Fibroblast of the aortic adventitia (primary cell): ENCODE data around the gene TEX50. TPM values are rescaled to one million over a fixed set of nuclear protein-coding genes. Genes with fewer than 3 reads are reported as not detected.
"Not testable (repeated sequence)": the region's sequence is repeated elsewhere in the genome, so short reads cannot be mapped to it uniquely, and the experiment has no call there.

ENCODE experiments used
- DNase-seq: peaks from one replicate; pipeline ENCODE4 v3.0.0-alpha.2; 2010; ENCODE audit warnings: low read depth
- H3K4me3 ChIP-seq: 2 replicates; pipeline ENCODE4 v1.5.1; 2011; ENCODE audit warnings: low read depth, mild to moderate bottlenecking, control low read depth, low read length, moderate library complexity
- total RNA-seq: library from RNA; depleted of rRNA; stranded (reverse); fragments of >200 nt; gene quantifications from 2 replicates; pipeline ENCODE4 v1.2.3, GENCODE V29; 2012; ENCODE audit warnings: low replicate concordance
- TF ChIP-seq, protein P1 (sequence below): IDR thresholded peaks from 2 replicates; pipeline ENCODE4 v1.5.1; 2011; ENCODE audit warnings: mild to moderate bottlenecking, low read length, control low read depth, inconsistent platforms; ENCODE audit not compliant: insufficient read depth

Gene TEX50
- not detected in 2 replicates for total RNA-seq

GRCh38 chr1:173635116-173635515, at the start of gene TEX50:
Gene TEX50 (plus strand): TSS chr1:173635338. CDS start chr1:173635522, 184 bp downstream.
- no peak within 1 kb of the TSS for H3K4me3 ChIP-seq
- TF ChIP-seq, protein P1, sequence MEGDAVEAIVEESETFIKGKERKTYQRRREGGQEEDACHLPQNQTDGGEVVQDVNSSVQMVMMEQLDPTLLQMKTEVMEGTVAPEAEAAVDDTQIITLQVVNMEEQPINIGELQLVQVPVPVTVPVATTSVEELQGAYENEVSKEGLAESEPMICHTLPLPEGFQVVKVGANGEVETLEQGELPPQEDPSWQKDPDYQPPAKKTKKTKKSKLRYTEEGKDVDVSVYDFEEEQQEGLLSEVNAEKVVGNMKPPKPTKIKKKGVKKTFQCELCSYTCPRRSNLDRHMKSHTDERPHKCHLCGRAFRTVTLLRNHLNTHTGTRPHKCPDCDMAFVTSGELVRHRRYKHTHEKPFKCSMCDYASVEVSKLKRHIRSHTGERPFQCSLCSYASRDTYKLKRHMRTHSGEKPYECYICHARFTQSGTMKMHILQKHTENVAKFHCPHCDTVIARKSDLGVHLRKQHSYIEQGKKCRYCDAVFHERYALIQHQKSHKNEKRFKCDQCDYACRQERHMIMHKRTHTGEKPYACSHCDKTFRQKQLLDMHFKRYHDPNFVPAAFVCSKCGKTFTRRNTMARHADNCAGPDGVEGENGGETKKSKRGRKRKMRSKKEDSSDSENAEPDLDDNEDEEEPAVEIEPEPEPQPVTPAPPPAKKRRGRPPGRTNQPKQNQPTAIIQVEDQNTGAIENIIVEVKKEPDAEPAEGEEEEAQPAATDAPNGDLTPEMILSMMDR, result no peak
- no peak for DNase-seq

GRCh38 chr1:173590557-173590956, 44.6 kb upstream of the TEX50 start:
- TF ChIP-seq, protein P1, result no peak
- no peak for DNase-seq
- no peak overlapping the region for H3K4me3 ChIP-seq

GRCh38 chr1:173591138-173591537, 44.0 kb upstream of the TEX50 start:
- H3K4me3 ChIP-seq, DNase-seq: not testable (repeated sequence)

GRCh38 chr1:173596097-173596825, 38.9 kb upstream of the TEX50 start:
- no peak for DNase-seq
- TF ChIP-seq, protein P1, result no peak
- no peak overlapping the region for H3K4me3 ChIP-seq

- TF ChIP-seq, protein P1, result no peak
- DNase-seq, result no peak
- no peak overlapping the region for H3K4me3 ChIP-seq
Measured at GRCh38 chr1:173601588-173601987, 33.5 kb upstream of the TEX50 start.

GRCh38 chr1:173603056-173603591, 32.0 kb upstream of the TEX50 start, which contains the start of gene SLC9C2:
Gene SLC9C2 (minus strand): TSS chr1:173603072. CDS start chr1:173601776, 1,296 bp downstream.
- DNase-seq, result peak; percentile 82
- H3K4me3 ChIP-seq, result peak within 1 kb of the TSS; percentile 57
- TF ChIP-seq, protein P1, result no peak

DNA sequence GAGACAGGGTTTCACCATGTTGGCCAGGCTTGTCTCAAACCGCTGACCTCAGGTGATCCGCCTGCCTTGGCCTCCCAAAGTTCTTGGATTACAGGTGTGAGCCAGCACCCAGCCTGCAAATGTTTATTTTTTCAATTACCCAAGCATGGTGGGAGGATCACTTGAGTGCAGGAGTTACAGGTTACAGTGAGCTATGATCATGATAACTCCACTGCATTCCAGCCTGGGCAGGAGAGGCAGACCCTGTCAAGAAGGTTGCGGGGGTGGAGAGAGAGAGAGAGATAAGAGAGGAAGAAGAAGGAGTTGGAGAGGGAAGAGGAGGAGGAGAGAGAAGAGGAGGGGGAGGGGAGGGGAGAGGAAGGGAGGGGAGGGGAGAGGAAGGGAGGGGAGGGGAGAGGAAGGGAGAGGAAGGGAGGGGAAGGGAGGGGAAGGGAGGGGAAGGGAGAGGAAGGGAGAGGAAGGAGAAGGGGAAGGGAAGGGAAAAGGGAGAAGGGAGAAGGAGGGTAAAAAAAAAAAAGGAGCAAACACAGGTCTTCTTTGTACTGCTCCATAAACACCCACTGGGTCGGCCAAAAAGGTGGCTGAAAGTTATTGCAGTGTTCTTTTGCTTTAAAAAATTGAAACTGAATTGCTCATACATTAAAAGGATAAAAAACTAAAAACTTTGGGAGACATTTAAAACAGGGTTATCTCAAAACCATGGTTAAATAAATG, 26.5 kb upstream of the TEX50 start:
- H3K4me3 ChIP-seq, result no peak overlapping the region
- TF ChIP-seq, protein P1, result no peak
- no peak for DNase-seq

GRCh38 chr1:173613086-173613485, 22.1 kb upstream of the TEX50 start:
- not testable (repeated sequence) for H3K4me3 ChIP-seq

More at GRCh38 chr1:173613086-173613485, 22.1 kb upstream of the TEX50 start:
- not testable (repeated sequence) for DNase-seq
